Measurements from ENCODE around the gene GLYR1.

Gene GLYR1

GRCh38 chr16:4803401-4803844 is 43.7 kb downstream of the GLYR1 start:
- no peak for DNase-seq

GRCh38 chr16:4802659-4803287 is 44.3 kb downstream of the GLYR1 start:
- DNase-seq, result peak; percentile 59 to 84

- peak; percentile 28 to 46 for DNase-seq
Observed at GRCh38 chr16:4801962-4802658, 45.0 kb downstream of the GLYR1 start, which contains the start of gene ROGDI. Gene ROGDI (minus strand): TSS chr16:4802633. CDS start chr16:4802571, 62 bp downstream.

- no peak for DNase-seq
Observed at GRCh38 chr16:4801051-4801961, 45.8 kb downstream of the GLYR1 start.

- no peak for DNase-seq
Observed at GRCh38 chr16:4800290-4801041, 46.6 kb downstream of the GLYR1 start.

- DNase-seq, result no peak
Observed at GRCh38 chr16:4799171-4799855, 47.8 kb downstream of the GLYR1 start.

- no peak for DNase-seq
Observed at GRCh38 chr16:4798456-4798855, 48.6 kb downstream of the GLYR1 start.

- DNase-seq, result no peak
Observed at GRCh38 chr16:4797805-4798252, 49.3 kb downstream of the GLYR1 start.

GRCh38 chr16:4796982-4797804 is 49.9 kb downstream of the GLYR1 start:
- DNase-seq, result no peak

GRCh38 chr16:4795828-4796572 is 51.1 kb downstream of the GLYR1 start:
- DNase-seq, result no peak

GRCh38 chr16:4795181-4795827 is 51.8 kb downstream of the GLYR1 start, which contains the start of gene SMIM22:
Gene SMIM22 (plus strand): TSS chr16:4795369. CDS start chr16:4795735, 366 bp downstream.
- DNase-seq, result no peak

- no peak for DNase-seq
Observed at GRCh38 chr16:4792951-4793513, 54.1 kb downstream of the GLYR1 start.

- no peak for DNase-seq
Observed at GRCh38 chr16:4790871-4791270, 56.2 kb downstream of the GLYR1 start.

GRCh38 chr16:4790261-4790660 is 56.8 kb downstream of the GLYR1 start:
- no peak for DNase-seq

GRCh38 chr16:4788910-4789309 is 58.2 kb downstream of the GLYR1 start:
- no peak for DNase-seq

GRCh38 chr16:4788489-4788889 is 58.6 kb downstream of the GLYR1 start:
- no peak for DNase-seq

GRCh38 chr16:4787627-4788482 is 59.2 kb downstream of the GLYR1 start, which contains the start of gene SEPTIN12:
Gene SEPTIN12 (minus strand): TSS chr16:4788345. CDS start chr16:4787645, 700 bp downstream.
- DNase-seq, result no peak

- DNase-seq, result no peak
Observed at GRCh38 chr16:4787068-4787467, 60.0 kb downstream of the GLYR1 start.
